Activated CD4-positive, alpha-beta T cell treated with anti-CD3 and anti-CD28 coated beads, Interleukin-2, Interleukin-4, amounts not matched to agents 100 ng/mL and 50 ng/mL, durations not matched to agents 16 hours and 8 hours (primary cell): ENCODE results near the gene APOC4.
"Not testable (repeated sequence)": the region's sequence is repeated elsewhere in the genome, so short reads cannot be mapped to it uniquely, and the experiment has no call there.

Experiments
- DNase-seq: peaks from one replicate; pipeline ENCODE4 v3.0.0-alpha.2; 2020; ENCODE audit warnings: low spot score

Gene APOC4

GRCh38 chr19:44958090-44958489 is 16.1 kb downstream of the APOC4 start:
- no peak for DNase-seq

- DNase-seq, result no peak
Observed at GRCh38 chr19:44959691-44960090, 17.7 kb downstream of the APOC4 start.

GRCh38 chr19:44960906-44961728 is 19.1 kb downstream of the APOC4 start:
- DNase-seq, result no peak

- DNase-seq, result no peak
Observed at GRCh38 chr19:44961821-44962220, 19.8 kb downstream of the APOC4 start.

GRCh38 chr19:44968118-44968517 is 26.1 kb downstream of the APOC4 start:
- no peak for DNase-seq

- DNase-seq, result no peak
Observed at GRCh38 chr19:44968670-44969069, 26.6 kb downstream of the APOC4 start.

GRCh38 chr19:44969437-44969836 is 27.4 kb downstream of the APOC4 start:
- DNase-seq, result no peak

GRCh38 chr19:44971451-44971850 is 29.4 kb downstream of the APOC4 start:
- not testable (repeated sequence) for DNase-seq

- no peak for DNase-seq
Observed at GRCh38 chr19:44972802-44973201, 30.8 kb downstream of the APOC4 start.

- DNase-seq, result no peak
Observed at GRCh38 chr19:44973982-44974735, 32.1 kb downstream of the APOC4 start.

GRCh38 chr19:44974857-44975256 is 32.8 kb downstream of the APOC4 start:
- no peak for DNase-seq

- no peak for DNase-seq
Observed at GRCh38 chr19:44975444-44975843, 33.4 kb downstream of the APOC4 start.

- no peak for DNase-seq
Observed at GRCh38 chr19:44984005-44984404, 42.0 kb downstream of the APOC4 start.

GRCh38 chr19:44985445-44985844 is 43.4 kb downstream of the APOC4 start:
- no peak for DNase-seq

GRCh38 chr19:44986389-44986788 is 44.4 kb downstream of the APOC4 start:
- no peak for DNase-seq

GRCh38 chr19:44987148-44987675 is 45.2 kb downstream of the APOC4 start:
- no peak for DNase-seq

- no peak for DNase-seq
Observed at GRCh38 chr19:44988273-44988672, 46.2 kb downstream of the APOC4 start.

GRCh38 chr19:44988896-44989556 is 47.0 kb downstream of the APOC4 start:
- peak; percentile 47 for DNase-seq

GRCh38 chr19:44990459-44990858 is 48.4 kb downstream of the APOC4 start:
- DNase-seq, result no peak

GRCh38 chr19:44990966-44991365 is 48.9 kb downstream of the APOC4 start:
- DNase-seq, result no peak

GRCh38 chr19:44992336-44993163 is 50.5 kb downstream of the APOC4 start:
- DNase-seq, result no peak

- DNase-seq, result no peak
Observed at GRCh38 chr19:44993526-44993925, 51.5 kb downstream of the APOC4 start.
